Smooth muscle cell (in vitro differentiated cells): ENCODE results near the gene ST3GAL2. TPM values are rescaled to one million over a fixed set of nuclear protein-coding genes. Genes with fewer than 3 reads are reported as not detected.

Source experiments
- DNase-seq: peaks from one replicate; lab custom pipeline; 2025; ENCODE audit not compliant: unreplicated experiment; lab: John Stamatoyannopoulos, UW
- H2AFZ ChIP-seq: fragments of 200-600 bp; sonication (generic); 2 replicates; pipeline ENCODE4 v1.6.0; 2016; ENCODE audit warnings: antibody characterized with exemption, low read depth, mild to moderate bottlenecking
- H3F3A ChIP-seq: fragments of 200-600 bp; sonication (generic); 2 replicates; pipeline ENCODE4 v1.6.0; 2017; ENCODE audit warnings: antibody characterized with exemption, low read depth
- H3K27ac ChIP-seq: fragments of 200-600 bp; sonication (generic); 2 replicates; pipeline ENCODE4 v1.5.1; 2016; ENCODE audit warnings: low read depth, mild to moderate bottlenecking
- H3K27me3 ChIP-seq: fragments of 200-600 bp; sonication (generic); 2 replicates; pipeline ENCODE4 v1.6.1; 2016; ENCODE audit warnings: low read depth, mild to moderate bottlenecking
- H3K36me3 ChIP-seq: fragments of 200-600 bp; sonication (generic); 2 replicates; pipeline ENCODE4 v1.5.1; 2016; ENCODE audit warnings: low read depth
- H3K4me1 ChIP-seq: fragments of 200-600 bp; sonication (generic); 2 replicates; pipeline ENCODE4 v1.5.1; 2016; ENCODE audit warnings: low read depth
- H3K4me2 ChIP-seq: fragments of 200-600 bp; sonication (generic); 2 replicates; pipeline ENCODE4 v1.6.0; 2016; ENCODE audit warnings: mild to moderate bottlenecking
- H3K4me3 ChIP-seq: fragments of 200-600 bp; sonication (generic); 2 replicates; pipeline ENCODE4 v1.5.1; 2016; ENCODE audit warnings: mild to moderate bottlenecking
- H3K79me2 ChIP-seq: fragments of 200-600 bp; sonication (generic); 2 replicates; pipeline ENCODE4 v1.6.0; 2016; ENCODE audit warnings: low read depth, mild to moderate bottlenecking
- H3K9ac ChIP-seq: fragments of 200-600 bp; sonication (generic); 2 replicates; pipeline ENCODE4 v1.6.0; 2016; ENCODE audit warnings: low read depth
- H3K9me3 ChIP-seq: fragments of 200-600 bp; sonication (generic); replicated peaks from 2 replicates; pipeline ENCODE4 v1.5.1; 2016; ENCODE audit warnings: low read depth
- H4K20me1 ChIP-seq: fragments of 200-600 bp; sonication (generic); 2 replicates; pipeline ENCODE4 v1.6.0; 2016; ENCODE audit warnings: low read depth
- CTCF ChIP-seq: fragments of 200-600 bp; sonication (generic); IDR thresholded peaks from 2 replicates; pipeline ENCODE4 v1.5.1; 2017; ENCODE audit warnings: borderline replicate concordance, mild to moderate bottlenecking, antibody characterized with exemption; ENCODE audit not compliant: insufficient read depth, poor library complexity, severe bottlenecking
- WGBS: methylation state at CpG from one replicate; pipeline ENCODE4 v1.1.7; 2016; ENCODE audit warnings: low lambda C conversion rate; 5-methylcytosine and 5-hydroxymethylcytosine counted together
- polyA plus RNA-seq: library from polyadenylated mRNA; unstranded; fragments of >200 nt; fragmentation: Nextera tagmentation; extraction: Ambion mirVana; gene quantifications from 2 replicates; pipeline ENCODE4 v1.2.1, GENCODE V29; 2016
- total RNA-seq: library from RNA; depleted of rRNA; stranded (reverse); fragments of >200 nt; gene quantifications from 2 replicates; pipeline ENCODE4 v1.2.3, GENCODE V29; 2014

ST3GAL2 gene
- total and polyA plus RNA-seq, 2 experiments from 2014 or later = 32.5 to 42.3 TPM

GRCh38 chr16:70427786-70428177 lies 11.1 kb downstream of the ST3GAL2 start:
- H3K4me3 ChIP-seq = no peak overlapping the region
- H3K36me3 ChIP-seq = no peaks in the 10 kb centered on the region
- H3K4me1 ChIP-seq = peaks cover 39% of the 10 kb centered on the region
- DNase-seq = no peak
- no peaks in the 10 kb centered on the region for H3K9me3 ChIP-seq
- no peak overlapping the region for H2AFZ ChIP-seq
- H3K27ac ChIP-seq = peak overlapping the region; percentile 94
- H3K27me3 ChIP-seq = no peaks in the 10 kb centered on the region
- WGBS = 39% methylated on average over 4 of the region's 4 CpGs
- peaks cover 80% of the 10 kb centered on the region for H3K79me2 ChIP-seq
- H4K20me1 ChIP-seq = peaks cover 61% of the 10 kb centered on the region
- peak overlapping the region; percentile 65 for H3K4me2 ChIP-seq
- H3F3A ChIP-seq = peaks cover 30% of the 10 kb centered on the region
- peak overlapping the region; percentile 31 for H3K9ac ChIP-seq
- no peak for TF ChIP-seq CTCF

GRCh38 chr16:70422543-70422942 lies 16.4 kb downstream of the ST3GAL2 start:
- H3K9me3 ChIP-seq = no peaks in the 10 kb centered on the region
- H3F3A ChIP-seq = no peaks in the 10 kb centered on the region
- 97% methylated on average over 4 of the region's 4 CpGs for WGBS
- peaks cover 2% of the 10 kb centered on the region for H3K4me1 ChIP-seq
- no peak overlapping the region for H2AFZ ChIP-seq
- H3K27me3 ChIP-seq = no peaks in the 10 kb centered on the region
- no peak overlapping the region for H3K4me2 ChIP-seq
- no peak overlapping the region for H3K27ac ChIP-seq
- H3K9ac ChIP-seq = no peak overlapping the region
- peaks cover 100% of the 10 kb centered on the region for H3K79me2 ChIP-seq
- H3K36me3 ChIP-seq = no peaks in the 10 kb centered on the region
- H3K4me3 ChIP-seq = no peak overlapping the region
- no peak for DNase-seq
- H4K20me1 ChIP-seq = peaks cover 93% of the 10 kb centered on the region
- TF ChIP-seq CTCF = no peak

- H2AFZ ChIP-seq = no peak overlapping the region
- no peak for TF ChIP-seq CTCF
- H3K4me1 ChIP-seq = peaks cover 4% of the 10 kb centered on the region
- no peaks in the 10 kb centered on the region for H3K27me3 ChIP-seq
- no peaks in the 10 kb centered on the region for H3K9me3 ChIP-seq
- H3K4me2 ChIP-seq = no peak overlapping the region
- H4K20me1 ChIP-seq = peaks cover 95% of the 10 kb centered on the region
- no peak for DNase-seq
- no peaks in the 10 kb centered on the region for H3K36me3 ChIP-seq
- peaks cover 100% of the 10 kb centered on the region for H3K79me2 ChIP-seq
- H3K9ac ChIP-seq = no peak overlapping the region
- WGBS = 96% methylated on average over 11 of the region's 11 CpGs
- no peak overlapping the region for H3K27ac ChIP-seq
- no peak overlapping the region for H3K4me3 ChIP-seq
- H3F3A ChIP-seq = no peaks in the 10 kb centered on the region
Measured at GRCh38 chr16:70421473-70422311, 17.2 kb downstream of the ST3GAL2 start.

GRCh38 chr16:70421014-70421413 lies 17.9 kb downstream of the ST3GAL2 start:
- H4K20me1 ChIP-seq = peaks cover 100% of the 10 kb centered on the region
- no peak for DNase-seq
- no peak overlapping the region for H3K4me2 ChIP-seq
- no peak overlapping the region for H3K27ac ChIP-seq
- no peak for TF ChIP-seq CTCF
- no peak overlapping the region for H3K9ac ChIP-seq
- no peak overlapping the region for H3K4me3 ChIP-seq
- H3F3A ChIP-seq = no peaks in the 10 kb centered on the region
- no peaks in the 10 kb centered on the region for H3K9me3 ChIP-seq
- H3K27me3 ChIP-seq = no peaks in the 10 kb centered on the region
- H3K4me1 ChIP-seq = peaks cover 4% of the 10 kb centered on the region
- 94% methylated on average over 9 of the region's 9 CpGs for WGBS
- no peak overlapping the region for H2AFZ ChIP-seq
- peaks cover 100% of the 10 kb centered on the region for H3K79me2 ChIP-seq
- H3K36me3 ChIP-seq = no peaks in the 10 kb centered on the region
